Transverse colon (tissue), 4 donors: Measurements from ENCODE around the gene SYCP2. TPM values are rescaled to one million over a fixed set of nuclear protein-coding genes. Genes with fewer than 3 reads are reported as not detected.
"Not testable (repeated sequence)": the region's sequence is repeated elsewhere in the genome, so short reads cannot be mapped to it uniquely, and the experiment has no call there.

Experiments
- DNase-seq: peaks from one replicate; pipeline ENCODE4 v3.0.0-alpha.2; 2019
- H3K27ac ChIP-seq, 4 donors: fragments of 200-600 bp; sonication (generic); 2 replicates each; pipeline ENCODE4 v1.5.1; 2016 to 2018; ENCODE audit warnings: inconsistent platforms in 4 of 4
- H3K27me3 ChIP-seq: fragments of 200-600 bp; sonication (generic); 2 replicates; pipeline ENCODE4 v1.5.1; 2017; ENCODE audit warnings: inconsistent platforms
- H3K36me3 ChIP-seq, 4 donors: fragments of 200-600 bp; sonication (generic); 2 replicates each; pipeline ENCODE4 v1.5.1; 2017 to 2019; ENCODE audit warnings: inconsistent platforms in 4 of 4
- H3K4me1 ChIP-seq, 4 donors: fragments of 200-600 bp; sonication (generic); 2 replicates each; pipeline ENCODE4 v1.5.1; 2017 to 2020; ENCODE audit warnings: inconsistent platforms in 4 of 4
- H3K4me3 ChIP-seq, 4 donors: fragments of 200-600 bp; sonication (generic); 1 replicate in 1 of 4; 2 replicates in 3 of 4; pipeline versions ENCODE4 v1.5.1 to v1.6.1; 2017 to 2019; ENCODE audit warnings: inconsistent platforms in 4 of 4
- H3K9me3 ChIP-seq, 2 donors: fragments of 200-600 bp; sonication (generic); 2 replicates each; pipeline ENCODE4 v1.5.1; 2017 to 2019; ENCODE audit warnings: inconsistent platforms in 2 of 2
- EP300 ChIP-seq: sonication (generic); formaldehyde crosslinking; IDR thresholded peaks from one replicate; pipeline ENCODE4 v1.6.1; 2017; ENCODE audit warnings: antibody characterized with exemption, low read depth
- POLR2A ChIP-seq: fragments of 450-650 bp; IDR thresholded peaks from one replicate; pipeline ENCODE4 v1.6.1; 2016; ENCODE audit warnings: antibody characterized with exemption, mild to moderate bottlenecking, moderate library complexity
- POLR2AphosphoS5 ChIP-seq, 3 donors: sonication (generic); formaldehyde crosslinking; IDR thresholded peaks; one replicate each; pipeline ENCODE4 v1.6.1; 2016; ENCODE audit warnings: antibody characterized with exemption in 3 of 3
- WGBS, 2 donors: methylation state at CpG; one replicate each; pipeline ENCODE4 v1.1.5; 2018; ENCODE audit warnings: low coverage in 1 of 2; 5-methylcytosine and 5-hydroxymethylcytosine counted together
- in situ Hi-C, 4 donors: fragments of 200-750 bp; cut with MboI; loops; one replicate each; pipeline versions ENCODE4 v1.15.0 to v1.15.1; 2017; ENCODE audit warnings: low sequenced_read_pairs in 3 of 4, low pct_ligation_motif_present in 1 of 4, low pct_unique_long_range_greater_than_20kb in 1 of 4
- intact Hi-C: fragments of 100-400 bp; cut with DNase I; formaldehyde crosslinking; loops from one replicate; pipeline ENCODE4 v1.15.1; 2023; ENCODE audit warnings: low total_unique reads
- total RNA-seq, 4 donors: library from RNA; depleted of rRNA; stranded (reverse); fragments of >200 nt; gene quantifications; one replicate each; pipeline ENCODE4 v1.1.0, GENCODE V29; 2016
- TF ChIP-seq, protein P1 (sequence below), 5 experiments: fragments of 200-600 bp in 3 of 5; fragments of 450-650 bp in 2 of 5; sonication (generic) in 3 of 5; IDR thresholded peaks; 1 replicate in 2 of 5; 2 replicates in 3 of 5; pipeline ENCODE4 v1.5.1; 2016 to 2017; ENCODE audit warnings: antibody characterized with exemption in 5 of 5, inconsistent platforms in 3 of 5, mild to moderate bottlenecking in 2 of 5, moderate library complexity in 1 of 5

SYCP2 gene
- total RNA-seq, 4 donors from 2014 or later = 0.82 to 1.1 TPM; not detected in 2

GRCh38 chr20:59903621-59904020, 29.8 kb downstream of the SYCP2 start:
- no peak for TF ChIP-seq POLR2AphosphoS5 (IDR thresholded peaks at IDR 0.05)
- TF ChIP-seq, protein P1, sequence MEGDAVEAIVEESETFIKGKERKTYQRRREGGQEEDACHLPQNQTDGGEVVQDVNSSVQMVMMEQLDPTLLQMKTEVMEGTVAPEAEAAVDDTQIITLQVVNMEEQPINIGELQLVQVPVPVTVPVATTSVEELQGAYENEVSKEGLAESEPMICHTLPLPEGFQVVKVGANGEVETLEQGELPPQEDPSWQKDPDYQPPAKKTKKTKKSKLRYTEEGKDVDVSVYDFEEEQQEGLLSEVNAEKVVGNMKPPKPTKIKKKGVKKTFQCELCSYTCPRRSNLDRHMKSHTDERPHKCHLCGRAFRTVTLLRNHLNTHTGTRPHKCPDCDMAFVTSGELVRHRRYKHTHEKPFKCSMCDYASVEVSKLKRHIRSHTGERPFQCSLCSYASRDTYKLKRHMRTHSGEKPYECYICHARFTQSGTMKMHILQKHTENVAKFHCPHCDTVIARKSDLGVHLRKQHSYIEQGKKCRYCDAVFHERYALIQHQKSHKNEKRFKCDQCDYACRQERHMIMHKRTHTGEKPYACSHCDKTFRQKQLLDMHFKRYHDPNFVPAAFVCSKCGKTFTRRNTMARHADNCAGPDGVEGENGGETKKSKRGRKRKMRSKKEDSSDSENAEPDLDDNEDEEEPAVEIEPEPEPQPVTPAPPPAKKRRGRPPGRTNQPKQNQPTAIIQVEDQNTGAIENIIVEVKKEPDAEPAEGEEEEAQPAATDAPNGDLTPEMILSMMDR (IDR thresholded peaks at IDR 0.05) = no peak
- TF ChIP-seq EP300 = no peak
- no peak for TF ChIP-seq POLR2A
- no peak for DNase-seq
- Histone ChIP-seq H3K4me1 (no peaks in the 10 kb centered on the region), H3K36me3 (no peaks in the 10 kb centered on the region), H3K9me3 (no peaks in the 10 kb centered on the region), H3K27me3 (peaks cover 2% of the 10 kb centered on the region), H3K4me3 (no peak overlapping the region), H3K27ac (no peak overlapping the region)
- in situ Hi-C loops = no loop called here
- intact Hi-C loops = no loop called here
- 83 to 93% methylated on average over 1 of the region's 1 CpG for whole genome bisulfite sequencing, 2 donors

DNA sequence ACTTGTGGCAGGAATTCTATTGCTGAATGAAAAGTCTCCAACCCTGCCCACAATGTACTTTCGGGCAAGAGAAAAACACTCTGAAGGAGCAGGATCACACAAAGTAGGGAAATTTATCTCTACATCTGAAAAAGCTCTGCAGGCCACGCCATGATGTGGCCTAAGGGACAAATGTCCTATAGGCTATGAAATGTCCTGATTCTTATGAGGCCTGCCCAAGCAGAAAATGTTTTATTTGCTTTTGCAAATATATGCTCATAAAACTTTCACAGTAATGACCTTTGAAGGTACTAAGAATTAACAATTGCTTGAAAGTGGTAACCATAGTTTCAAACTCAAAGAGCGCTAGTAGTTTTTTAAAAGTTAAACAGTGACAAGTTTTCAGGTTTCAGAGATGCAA, 31.0 kb downstream of the SYCP2 start:
- H3K9me3 ChIP-seq = no peaks in the 10 kb centered on the region
- H3K36me3 ChIP-seq = no peaks in the 10 kb centered on the region
- TF ChIP-seq EP300 (no peak), POLR2AphosphoS5 (IDR thresholded peaks at IDR 0.05) (no peak), POLR2A (no peak)
- TF ChIP-seq, protein P1 (IDR thresholded peaks at IDR 0.05) = no peak
- no peak for DNase-seq
- in situ Hi-C loops (no loop called here), intact Hi-C loops (no loop called here)
- H3K27ac ChIP-seq = no peak overlapping the region
- no peak overlapping the region for H3K4me3 ChIP-seq
- WGBS, 2 donors = 67 to 86% methylated on average over 3 of the region's 3 CpGs
- no peaks in the 10 kb centered on the region for H3K27me3 ChIP-seq
- H3K4me1 ChIP-seq = no peaks in the 10 kb centered on the region

DNA sequence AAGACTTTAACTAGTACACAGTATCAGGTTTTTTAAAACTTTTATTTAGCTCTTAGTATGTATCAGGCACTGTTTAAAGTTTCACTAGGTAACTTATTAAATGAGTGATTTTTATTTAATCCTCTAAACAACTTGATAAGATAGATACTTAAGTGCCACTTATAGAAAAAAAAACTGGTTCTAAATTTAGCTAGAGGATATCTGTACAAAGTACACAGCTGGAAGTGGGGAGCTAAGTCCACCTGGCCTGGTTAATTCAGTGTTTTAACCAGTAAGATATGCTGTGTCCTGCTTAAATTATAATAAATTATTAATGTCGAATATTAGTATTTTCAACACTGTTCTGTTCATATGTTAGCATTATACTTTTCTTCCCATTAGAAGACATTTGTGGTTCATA, 37.5 kb downstream of the SYCP2 start:
- H3K27ac ChIP-seq = no peak overlapping the region
- TF ChIP-seq, protein P1 (IDR thresholded peaks at IDR 0.05) = no peak
- TF ChIP-seq POLR2AphosphoS5 (IDR thresholded peaks at IDR 0.05) (no peak), EP300 (no peak), POLR2A (no peak)
- no peak for DNase-seq
- no peaks in the 10 kb centered on the region for H3K36me3 ChIP-seq
- H3K4me3 ChIP-seq = no peak overlapping the region
- H3K9me3 ChIP-seq = no peaks in the 10 kb centered on the region
- intact Hi-C loops = no loop called here
- H3K27me3 ChIP-seq = no peaks in the 10 kb centered on the region
- in situ Hi-C loops = no loop called here
- 83 to 86% methylated on average over 1 of the region's 1 CpG for WGBS, 2 donors
- H3K4me1 ChIP-seq = no peaks in the 10 kb centered on the region

DNA sequence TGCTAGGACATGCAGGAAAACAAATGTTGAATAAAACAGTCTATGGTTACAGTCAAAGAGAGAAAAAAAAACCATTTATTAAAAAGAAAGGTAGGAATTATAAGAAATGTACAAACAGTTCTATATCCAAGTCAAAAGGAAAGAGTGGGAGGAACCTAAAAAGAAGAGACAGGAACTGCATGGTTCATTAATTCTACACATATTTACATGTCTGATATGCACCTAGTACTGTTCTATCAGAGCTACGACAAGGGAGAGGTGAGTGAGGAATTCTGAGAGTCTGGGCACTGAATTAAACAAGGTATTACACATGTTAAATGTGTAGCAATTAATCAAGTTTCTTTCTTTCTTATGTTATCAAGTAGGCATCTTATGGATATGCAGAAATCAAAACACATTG, 41.9 kb downstream of the SYCP2 start:
- H3K27ac ChIP-seq = no peak overlapping the region
- DNase-seq = no peak

GRCh38 chr20:59890035-59890434, 43.4 kb downstream of the SYCP2 start:
- H3K9me3 ChIP-seq, H3K27me3 ChIP-seq, in situ Hi-C loops, H3K27ac ChIP-seq, H3K36me3 ChIP-seq, intact Hi-C loops, H3K4me3 ChIP-seq, DNase-seq, H3K4me1 ChIP-seq: not testable (repeated sequence)
- WGBS, 2 donors = 86% methylated on average over 2 of the region's 2 CpGs; no CpG with 5 or more reads in 1 of the 2 donors

More for the DNA sequence above, 41.9 kb downstream of the SYCP2 start:
- intact Hi-C loops = no loop called here
- no peaks in the 10 kb centered on the region for H3K27me3 ChIP-seq
- no peak for TF ChIP-seq POLR2AphosphoS5 (IDR thresholded peaks at IDR 0.05)
- TF ChIP-seq EP300 = no peak
- TF ChIP-seq, protein P1 (IDR thresholded peaks at IDR 0.05) = no peak
- no peak for TF ChIP-seq POLR2A
- no peaks in the 10 kb centered on the region for H3K36me3 ChIP-seq
- H3K4me1 ChIP-seq = no peaks in the 10 kb centered on the region
- WGBS, 2 donors = 50 to 73% methylated on average over 1 of the region's 1 CpG
- in situ Hi-C loops = no loop called here
- H3K9me3 ChIP-seq = no peaks in the 10 kb centered on the region
- H3K4me3 ChIP-seq = no peak overlapping the region
